Measurements from ENCODE around the gene PNRC1.
"Not testable (repeated sequence)": the region's sequence is repeated elsewhere in the genome, so short reads cannot be mapped to it uniquely, and the experiment has no call there.

The PNRC1 gene

DNA sequence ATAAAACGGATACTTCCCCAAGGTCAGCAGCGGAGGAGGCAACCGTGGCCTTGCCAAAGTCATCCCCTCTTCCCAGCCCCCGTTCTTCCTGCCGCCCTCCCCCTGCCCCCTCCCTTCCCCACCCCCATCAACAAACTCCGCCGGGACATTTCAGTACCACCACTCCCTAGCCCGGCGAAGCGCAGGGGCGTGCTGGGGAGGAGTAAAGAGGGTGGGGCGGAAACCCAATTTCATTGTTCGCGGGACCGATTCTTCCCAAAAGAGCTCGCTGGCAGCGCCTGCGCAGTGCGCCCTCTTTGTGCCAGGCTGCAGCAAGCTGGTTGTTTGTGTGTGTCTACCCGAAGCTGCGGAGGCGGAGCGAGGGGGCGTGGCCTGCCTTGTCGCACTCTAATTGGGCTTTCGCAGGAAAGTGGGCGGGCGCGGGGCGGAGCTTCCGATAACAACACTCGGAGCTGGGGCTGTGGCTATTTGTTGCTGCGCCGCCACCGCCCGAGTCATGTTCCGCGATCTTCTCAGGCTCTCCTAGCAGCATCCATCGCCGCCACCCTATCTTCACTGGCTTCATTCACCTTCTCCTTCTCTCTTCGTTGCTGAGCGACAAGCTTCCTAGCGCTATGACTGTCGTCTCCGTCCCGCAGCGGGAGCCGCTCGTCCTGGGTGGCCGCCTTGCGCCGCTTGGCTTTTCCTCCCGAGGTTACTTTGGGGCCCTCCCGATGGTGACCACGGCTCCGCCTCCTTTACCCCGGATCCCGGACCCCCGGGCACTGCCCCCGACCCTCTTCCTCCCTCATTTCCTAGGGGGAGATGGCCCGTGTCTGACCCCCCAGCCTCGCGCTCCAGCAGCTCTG, at the start of gene PNRC1:
Gene PNRC1, plus strand, starts transcription at position 471 of the 848 bp plus-strand sequence. Its CDS starts 144 bp downstream, at position 615.
- DNase-seq = peak; percentile 100

DNA sequence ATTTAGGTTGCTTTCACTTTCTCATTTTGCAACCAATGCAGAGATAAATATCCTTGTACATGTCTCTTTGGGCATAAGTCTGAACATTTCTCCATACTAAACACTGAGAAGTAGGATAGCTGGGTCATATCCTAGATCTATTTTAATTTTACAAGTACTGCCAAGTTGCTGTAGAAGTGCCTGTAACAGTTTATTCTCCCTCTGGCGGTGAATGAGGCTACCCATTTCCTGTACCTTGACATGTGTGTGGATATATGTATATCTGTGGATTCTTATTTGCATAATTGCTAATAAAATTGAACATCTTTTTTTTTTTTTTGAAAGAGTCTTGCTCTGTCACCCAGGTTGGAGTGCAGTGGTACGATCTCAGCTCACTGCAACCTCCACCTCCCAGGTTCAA, 48.0 kb upstream of the PNRC1 start:
- DNase-seq = no peak

- DNase-seq = no peak
Measured at GRCh38 chr6:89033461-89033860, 47.1 kb upstream of the PNRC1 start.

- not testable (repeated sequence) for DNase-seq
Measured at GRCh38 chr6:89034116-89034515, 46.4 kb upstream of the PNRC1 start.

GRCh38 chr6:89034586-89035251, 45.8 kb upstream of the PNRC1 start:
- no peak for DNase-seq

DNA sequence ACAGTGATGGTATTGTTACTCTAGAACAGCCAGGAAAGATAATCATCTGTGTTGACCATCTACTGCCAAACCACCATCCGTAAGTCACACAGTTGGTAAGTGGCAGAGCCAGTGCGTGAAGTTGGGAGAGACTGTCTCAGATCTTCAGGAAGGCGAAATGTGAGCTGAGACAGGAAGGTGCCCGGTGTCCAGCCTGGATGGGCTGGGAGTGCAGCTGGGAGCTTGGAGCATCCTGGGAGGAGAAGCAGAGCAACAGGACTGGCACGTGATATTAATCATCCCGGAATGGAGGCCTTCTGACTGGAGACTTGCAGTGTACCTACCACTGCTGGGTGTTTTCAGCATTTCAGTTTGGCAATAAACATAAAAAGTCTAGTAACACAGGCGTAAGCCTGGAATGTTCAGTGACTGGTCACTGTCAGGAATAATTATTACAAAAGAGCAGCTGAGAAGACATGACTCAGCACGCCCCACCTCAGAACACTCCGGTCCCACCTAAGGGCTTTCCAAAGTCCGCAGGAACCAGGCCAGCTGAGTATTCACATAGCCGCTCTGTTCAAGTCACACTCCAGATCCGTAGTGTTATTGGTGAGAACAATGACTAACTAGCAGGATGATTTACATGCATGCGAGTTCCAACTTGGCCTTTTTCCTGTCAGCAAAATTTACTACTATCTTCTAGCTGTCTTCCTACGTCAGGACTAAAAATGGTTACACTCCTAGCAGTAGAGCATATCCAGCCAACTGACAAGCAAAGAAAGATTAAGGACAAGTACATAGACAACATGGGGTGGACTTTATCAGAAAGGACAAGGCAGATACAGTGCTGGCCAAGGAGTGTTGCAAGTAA, 45.1 kb upstream of the PNRC1 start:
- DNase-seq = no peak

GRCh38 chr6:89037141-89037900, 43.2 kb upstream of the PNRC1 start:
- no peak for DNase-seq

GRCh38 chr6:89037901-89038293, 42.7 kb upstream of the PNRC1 start:
- DNase-seq = not testable (repeated sequence)

DNA sequence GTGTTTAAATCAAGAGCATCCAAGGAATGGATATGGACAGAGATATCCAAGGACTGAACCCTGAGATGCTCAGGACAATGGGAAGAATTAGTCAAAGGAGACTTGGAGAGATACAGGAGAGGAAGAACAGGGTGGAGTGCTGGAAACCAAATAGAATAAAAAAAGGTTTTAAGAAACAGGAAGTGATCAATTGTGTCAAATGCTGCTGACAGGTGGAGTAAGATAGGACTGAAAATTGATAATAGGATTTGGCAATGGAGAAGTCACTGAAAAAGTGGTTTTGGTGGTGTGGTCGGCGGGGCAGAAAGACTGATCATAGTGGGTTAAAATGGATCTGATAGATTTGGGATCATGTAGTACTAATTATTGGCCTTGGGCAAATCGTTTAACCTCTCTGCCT, 37.9 kb upstream of the PNRC1 start:
- no peak for DNase-seq

DNA sequence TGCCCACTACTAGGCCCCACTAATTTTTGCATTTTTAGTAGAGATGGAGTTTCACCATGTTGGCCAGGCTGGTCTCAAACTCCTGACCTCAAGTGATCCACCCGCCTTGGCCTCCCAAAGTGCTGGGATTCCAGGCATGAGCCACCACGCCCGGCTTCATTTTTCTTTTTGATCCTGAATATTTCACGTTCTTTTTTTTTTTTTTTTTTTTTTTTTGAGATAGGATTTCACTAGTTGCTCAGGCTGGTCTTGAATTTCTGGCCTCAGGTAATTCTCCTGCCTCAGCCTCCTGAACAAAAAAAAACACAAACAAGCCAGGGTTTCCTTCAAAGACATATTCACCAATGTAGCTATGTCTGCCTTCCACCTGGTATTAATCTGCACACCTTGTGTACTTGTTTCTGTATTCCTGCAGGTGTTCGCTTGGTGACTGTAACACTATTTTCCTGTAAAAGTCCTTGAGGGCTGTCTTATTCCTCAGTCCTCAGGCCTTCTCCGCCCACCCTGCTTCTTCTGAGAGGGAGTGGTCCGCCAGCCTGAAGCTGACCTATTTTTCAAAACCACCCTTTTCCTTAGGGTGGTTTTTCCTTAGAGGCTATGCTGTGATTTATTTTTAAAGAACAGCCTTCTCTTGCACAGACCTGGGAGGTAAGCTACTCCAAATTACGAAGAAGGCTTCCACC, 36.1 kb upstream of the PNRC1 start:
- DNase-seq = no peak

DNA sequence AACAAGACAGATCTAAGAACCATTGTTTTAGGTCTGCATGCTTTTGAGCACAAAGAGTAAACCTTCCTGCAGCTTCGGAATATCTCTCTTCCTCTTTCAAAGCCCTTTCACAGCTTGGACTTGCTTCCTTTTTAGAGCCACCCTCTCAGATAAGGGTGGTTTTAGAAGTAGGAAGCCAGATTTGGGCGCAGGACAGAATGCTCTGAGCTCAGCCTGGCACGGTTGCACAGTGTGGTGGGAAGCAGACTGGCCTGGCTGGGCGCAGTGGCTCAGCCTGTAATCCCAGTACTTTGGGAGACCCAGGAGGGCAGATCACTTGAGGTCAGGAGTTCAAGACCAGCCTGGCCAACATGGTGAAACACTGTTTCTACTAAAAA, 35.6 kb upstream of the PNRC1 start:
- no peak for DNase-seq

DNA sequence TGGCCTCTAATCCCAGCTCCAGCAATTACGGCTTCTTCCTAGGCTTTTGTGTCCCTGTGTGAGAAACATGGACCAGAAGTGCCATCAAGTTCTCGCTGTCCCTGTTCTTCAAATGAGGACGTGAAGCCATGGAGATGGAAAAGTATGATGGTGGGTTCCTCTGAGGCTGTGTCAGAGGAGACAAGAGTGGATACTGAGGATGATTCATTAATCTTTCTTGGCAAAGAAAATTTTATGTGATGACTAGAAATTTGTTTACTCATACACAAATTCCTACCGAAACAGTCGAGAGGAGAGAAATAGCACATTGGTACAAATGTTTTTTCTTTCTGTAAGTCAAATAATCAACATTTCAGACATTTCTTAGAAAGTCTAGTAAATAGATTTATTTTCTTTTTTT, 35.0 kb upstream of the PNRC1 start:
- DNase-seq = no peak

GRCh38 chr6:89047473-89047872, 33.1 kb upstream of the PNRC1 start:
- no peak for DNase-seq

DNA sequence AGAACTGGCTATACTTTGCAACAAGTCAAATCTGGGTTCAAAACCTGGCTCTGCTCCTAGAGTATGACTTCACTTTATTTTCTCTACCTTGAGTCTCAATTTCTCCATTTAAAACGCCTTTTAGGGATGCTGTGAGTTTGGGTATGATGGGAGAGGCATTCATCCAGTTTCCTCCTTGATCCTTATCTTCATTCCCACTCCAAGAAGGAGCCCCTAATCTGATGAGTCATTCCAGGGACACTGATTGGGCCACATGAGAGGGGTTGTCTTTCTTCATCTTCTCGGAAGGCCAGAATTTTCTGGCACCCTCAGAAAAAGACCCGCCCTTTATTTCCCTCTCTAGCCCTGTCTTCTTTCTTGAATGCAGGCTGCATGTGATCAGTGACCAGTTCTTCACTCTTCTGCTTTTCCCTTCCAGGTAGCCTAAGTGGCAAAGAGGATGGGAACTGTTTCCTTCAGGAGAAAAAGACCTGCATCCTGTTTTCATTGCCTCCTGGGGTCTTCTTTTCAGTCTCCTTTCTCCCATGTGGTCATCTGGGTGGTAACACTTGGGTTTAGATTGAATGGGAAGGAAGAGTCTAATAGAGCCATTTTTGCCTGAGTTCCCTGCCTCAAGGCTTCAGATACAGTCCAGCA, 32.1 kb upstream of the PNRC1 start:
- no peak for DNase-seq

DNA sequence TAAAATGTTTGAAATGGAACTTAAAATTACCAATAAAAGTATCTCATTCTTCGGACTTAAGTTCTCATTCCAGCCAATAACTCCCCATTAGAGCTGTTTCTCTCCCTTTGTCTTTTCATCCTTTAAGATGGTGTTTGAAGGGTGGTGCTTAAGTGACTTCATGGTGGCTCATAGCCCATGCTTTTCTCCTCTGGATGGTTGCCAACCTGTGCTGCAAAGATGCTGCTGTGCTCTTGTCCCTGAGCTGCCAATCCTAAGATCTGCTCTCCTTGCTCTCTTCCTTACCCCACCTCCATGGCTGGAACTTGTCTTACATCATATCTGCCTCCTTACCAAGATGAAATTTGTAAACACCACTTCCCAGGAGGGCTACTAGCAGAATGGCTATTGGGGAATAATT, 31.6 kb upstream of the PNRC1 start:
- no peak for DNase-seq

DNA sequence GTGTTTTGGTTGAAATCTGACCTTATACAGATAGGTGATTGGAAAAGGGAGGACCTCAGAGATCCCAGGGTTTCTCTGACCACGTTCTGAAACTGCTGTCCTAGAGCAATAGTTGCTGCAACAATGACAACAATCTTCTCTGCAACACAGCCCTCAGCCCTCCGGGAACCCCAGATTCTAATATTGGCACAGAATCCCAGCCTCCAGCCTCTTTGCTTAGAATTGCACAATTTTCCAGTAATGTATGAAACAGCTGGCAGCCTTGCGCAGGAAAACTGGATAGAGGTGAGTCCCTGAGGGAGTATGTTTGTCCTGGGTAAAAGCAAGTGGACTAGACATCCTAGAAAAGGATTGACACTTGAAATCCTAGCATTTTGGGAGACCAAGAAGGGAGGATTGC, 30.4 kb upstream of the PNRC1 start:
- DNase-seq = no peak

GRCh38 chr6:89050697-89051096, 29.9 kb upstream of the PNRC1 start:
- DNase-seq = no peak

GRCh38 chr6:89051676-89052075, 28.9 kb upstream of the PNRC1 start:
- peak; percentile 6 for DNase-seq

- no peak for DNase-seq
Measured at GRCh38 chr6:89054208-89054607, 26.3 kb upstream of the PNRC1 start.

GRCh38 chr6:89057759-89058158, 22.8 kb upstream of the PNRC1 start:
- no peak for DNase-seq

- DNase-seq = no peak
Measured at GRCh38 chr6:89058627-89059026, 21.9 kb upstream of the PNRC1 start.

GRCh38 chr6:89059227-89059626, 21.3 kb upstream of the PNRC1 start:
- DNase-seq = no peak
